GM18909 (cell line): ENCODE results near the gene OR11H6.
"Not testable (repeated sequence)": the region's sequence is repeated elsewhere in the genome, so short reads cannot be mapped to it uniquely, and the experiment has no call there.

Experiments used
- ATAC-seq: cut with Tn5 transposase; IDR thresholded peaks from one replicate; pipeline ENCODE4 v1.9.1; 2021; ENCODE audit warnings: mild to moderate bottlenecking; ENCODE audit not compliant: unreplicated experiment, poor library complexity

The OR11H6 gene, protein sequence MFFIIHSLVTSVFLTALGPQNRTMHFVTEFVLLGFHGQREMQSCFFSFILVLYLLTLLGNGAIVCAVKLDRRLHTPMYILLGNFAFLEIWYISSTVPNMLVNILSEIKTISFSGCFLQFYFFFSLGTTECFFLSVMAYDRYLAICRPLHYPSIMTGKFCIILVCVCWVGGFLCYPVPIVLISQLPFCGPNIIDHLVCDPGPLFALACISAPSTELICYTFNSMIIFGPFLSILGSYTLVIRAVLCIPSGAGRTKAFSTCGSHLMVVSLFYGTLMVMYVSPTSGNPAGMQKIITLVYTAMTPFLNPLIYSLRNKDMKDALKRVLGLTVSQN

DNA sequence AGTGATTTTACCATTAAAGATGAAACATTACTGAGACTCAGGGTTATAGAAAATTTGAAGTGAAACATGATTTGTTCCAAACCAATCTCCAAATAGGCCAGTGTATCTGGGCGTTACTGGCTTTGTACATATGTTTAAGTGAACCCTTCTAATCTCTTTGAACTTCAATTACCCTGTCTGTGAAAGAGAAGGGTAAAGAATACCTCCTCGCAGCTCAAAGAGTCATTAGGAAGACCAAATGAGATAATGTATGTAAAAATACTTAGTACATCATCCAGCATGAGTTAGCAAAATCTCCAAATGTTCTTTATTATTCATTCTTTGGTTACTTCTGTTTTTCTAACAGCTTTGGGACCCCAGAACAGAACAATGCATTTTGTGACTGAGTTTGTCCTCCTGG, at the start of gene OR11H6:
OR11H6 (plus strand) TSS at position 301 of the 400 bp plus-strand sequence; CDS start at position 301, 0 bp downstream.
- no peak for ATAC-seq

DNA sequence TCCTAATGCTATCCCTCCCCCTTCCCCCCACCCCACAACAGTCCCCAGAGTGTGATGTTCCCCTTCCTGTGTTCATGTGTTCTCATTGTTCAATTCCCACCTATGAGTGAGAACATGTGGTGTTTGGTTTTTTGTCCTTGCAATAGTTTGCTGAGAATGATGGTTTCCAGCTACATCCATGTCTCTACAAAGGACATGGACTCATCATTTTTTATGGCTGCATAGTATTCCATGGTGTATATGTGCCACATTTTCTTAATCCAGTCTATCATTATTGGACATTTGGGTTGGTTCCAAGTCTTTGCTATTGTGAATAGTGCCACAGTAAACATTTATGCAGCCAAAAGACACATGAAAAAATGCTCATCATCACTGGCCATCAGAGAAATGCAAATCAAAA, 49.3 kb upstream of the OR11H6 start:
- not testable (repeated sequence) for ATAC-seq

DNA sequence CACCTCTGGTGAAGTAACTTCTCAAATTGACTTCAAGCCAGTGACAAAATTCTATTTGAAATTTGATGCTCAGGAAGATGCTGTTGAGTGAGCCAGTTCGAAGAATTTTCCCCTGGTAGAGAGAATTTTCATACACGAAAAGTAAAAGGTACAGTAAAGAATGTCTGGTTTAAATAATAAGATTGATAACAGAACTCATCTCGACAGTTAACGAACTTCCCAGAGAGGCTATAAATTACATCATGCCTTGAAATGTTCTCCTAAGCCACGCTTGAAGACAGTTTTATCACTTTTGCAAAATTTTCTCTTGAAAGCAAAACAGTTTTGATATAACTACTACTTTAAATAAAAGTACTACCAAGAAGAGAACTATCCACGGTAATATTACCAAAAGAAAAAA, 47.2 kb upstream of the OR11H6 start:
- ATAC-seq = no peak

GRCh38 chr14:20177433-20177974, 46.0 kb upstream of the OR11H6 start:
- ATAC-seq = no peak

- ATAC-seq = no peak
Measured at GRCh38 chr14:20179218-20179617, 44.3 kb upstream of the OR11H6 start.

- ATAC-seq = no peak
Measured at GRCh38 chr14:20179880-20180279, 43.6 kb upstream of the OR11H6 start.

DNA sequence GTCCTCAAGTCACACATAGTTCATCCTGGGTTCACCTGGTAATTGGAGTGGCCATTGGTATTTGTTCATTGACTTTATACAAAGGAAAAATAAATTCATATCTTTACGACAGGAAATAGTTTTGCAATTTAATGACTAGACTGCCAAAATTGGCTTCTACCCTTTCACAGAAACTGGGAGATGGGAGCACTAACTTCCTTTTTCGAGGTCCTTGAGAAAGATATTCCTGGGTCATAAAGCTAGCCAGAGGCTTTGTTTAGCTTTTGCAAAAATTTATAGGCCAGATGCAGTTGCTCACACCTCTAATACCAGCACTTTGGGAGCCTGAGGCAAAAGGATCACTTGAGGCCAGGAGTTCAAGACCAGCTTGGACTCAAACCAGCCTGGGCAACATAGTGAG, 43.0 kb upstream of the OR11H6 start:
- no peak for ATAC-seq

DNA sequence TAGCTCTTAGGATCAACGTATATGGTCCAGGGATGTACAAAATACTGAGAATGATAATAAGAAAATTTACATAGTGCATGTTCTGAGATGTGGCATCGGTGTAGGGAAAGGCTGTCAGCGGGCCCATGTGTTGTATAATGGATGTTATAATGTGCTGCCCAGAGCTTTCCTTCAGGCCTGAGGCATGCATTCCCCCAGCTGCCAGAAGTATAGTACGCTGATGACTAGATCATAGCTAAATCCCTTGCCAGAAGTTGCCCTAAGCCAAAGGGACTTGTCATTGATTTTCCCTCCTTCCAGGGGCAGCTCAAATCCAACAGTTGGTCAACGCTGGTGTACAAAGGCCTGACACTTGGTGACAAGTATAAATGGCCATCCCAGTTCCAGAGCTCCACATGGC, 39.3 kb upstream of the OR11H6 start:
- no peak for ATAC-seq

GRCh38 chr14:20190596-20190995, 32.9 kb upstream of the OR11H6 start, which contains the start of gene OR11G2:
OR11G2 (plus strand) TSS chr14:20190896; CDS start chr14:20197438, 6,542 bp downstream.
- ATAC-seq = no peak

DNA sequence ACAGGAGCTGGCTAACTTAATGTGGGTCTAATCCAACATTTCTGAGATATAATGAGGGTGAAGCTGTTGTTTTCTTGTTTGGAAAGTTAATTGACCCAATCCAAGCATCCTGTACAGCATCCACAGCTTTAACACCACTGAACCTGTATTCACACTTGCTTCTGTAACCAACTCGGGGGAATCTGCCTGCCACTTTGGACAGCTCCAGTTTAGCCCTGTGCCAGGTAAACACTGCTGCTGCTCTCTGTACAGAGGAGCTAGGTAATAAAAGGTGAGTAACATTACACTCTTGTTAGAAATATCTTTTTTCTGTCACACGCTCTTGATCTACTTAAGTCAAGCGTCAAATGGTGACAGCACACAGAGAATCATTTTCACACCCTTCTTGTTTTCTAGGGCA, 32.1 kb upstream of the OR11H6 start:
- no peak for ATAC-seq

DNA sequence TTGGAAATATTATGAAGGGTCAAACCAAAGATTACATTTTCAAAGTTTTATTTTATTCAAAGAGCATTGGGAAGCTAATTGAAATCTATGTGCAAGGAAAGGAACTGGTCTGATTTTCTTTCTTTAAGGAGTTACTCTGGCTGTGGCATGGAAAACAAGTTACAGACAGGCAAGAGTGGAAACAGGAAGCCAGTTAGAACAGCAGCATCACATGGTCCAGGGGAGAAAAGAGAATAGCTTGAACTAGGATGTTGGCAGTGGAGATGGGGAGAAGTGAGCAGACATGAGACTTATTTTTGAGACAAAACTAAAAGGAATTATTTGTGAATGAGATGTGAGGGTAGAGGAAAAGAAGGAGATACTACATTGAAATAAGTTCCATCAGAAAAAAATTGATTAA, 29.4 kb upstream of the OR11H6 start:
- ATAC-seq = no peak

- not testable (repeated sequence) for ATAC-seq
Measured at GRCh38 chr14:20195170-20195569, 28.3 kb upstream of the OR11H6 start.

- ATAC-seq = no peak
Measured at GRCh38 chr14:20195911-20196310, 27.6 kb upstream of the OR11H6 start.

GRCh38 chr14:20197459-20197858, 26.1 kb upstream of the OR11H6 start:
- ATAC-seq = no peak

GRCh38 chr14:20198991-20199390, 24.5 kb upstream of the OR11H6 start:
- ATAC-seq = no peak

- ATAC-seq = no peak
Measured at GRCh38 chr14:20204721-20205120, 18.8 kb upstream of the OR11H6 start.

GRCh38 chr14:20209595-20209994, 13.9 kb upstream of the OR11H6 start:
- ATAC-seq = no peak

- not testable (repeated sequence) for ATAC-seq
Measured at GRCh38 chr14:20212406-20212805, 11.1 kb upstream of the OR11H6 start.

- no peak for ATAC-seq
Measured at GRCh38 chr14:20215196-20215595, 8.3 kb upstream of the OR11H6 start.

DNA sequence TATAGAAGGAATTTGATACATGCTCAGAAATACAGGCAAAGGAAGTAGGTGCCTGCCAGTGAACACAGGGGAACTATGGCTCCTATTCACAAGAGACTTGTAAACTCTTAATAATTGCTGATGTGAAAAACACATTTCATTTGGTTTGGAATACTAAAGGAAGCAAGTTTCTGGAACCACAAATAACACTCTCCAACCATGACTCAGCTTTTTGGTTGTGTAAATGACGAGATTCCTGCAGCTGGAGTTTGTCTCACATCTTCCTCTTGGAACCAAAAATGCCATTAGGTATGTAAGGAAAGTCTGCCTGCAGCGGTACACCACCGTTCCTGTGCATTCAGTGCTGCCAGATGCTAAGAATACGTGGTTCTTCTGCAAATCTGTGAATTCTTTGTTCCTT, 4.5 kb upstream of the OR11H6 start:
- ATAC-seq = no peak

- no peak for ATAC-seq
Measured at GRCh38 chr14:20228681-20229080, 5.2 kb downstream of the OR11H6 start, which contains the start of gene OR11H7. OR11H7 (plus strand) TSS chr14:20228981.

GRCh38 chr14:20235415-20235814, 11.9 kb downstream of the OR11H6 start:
- ATAC-seq = not testable (repeated sequence)
